ENCODE results near the gene ANKDD1B.

Gene ANKDD1B

DNA sequence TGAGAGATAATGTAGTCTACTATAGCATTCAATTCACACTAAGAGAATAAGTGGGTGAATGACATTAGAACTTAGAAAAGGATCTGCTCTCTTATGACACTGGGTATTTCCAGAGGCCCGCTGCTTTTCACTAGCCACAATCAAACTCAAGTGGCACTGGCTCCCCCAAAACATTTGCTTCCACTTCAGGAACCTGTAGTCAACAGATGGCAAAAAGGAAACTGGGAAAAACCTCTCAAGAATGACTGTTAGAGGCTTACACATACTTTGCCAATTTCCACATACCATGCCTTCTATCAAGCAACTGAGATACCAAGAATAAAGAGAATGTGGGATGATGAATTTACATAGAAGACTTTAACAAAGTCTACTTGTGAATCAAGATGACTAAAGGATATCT, 94.8 kb downstream of the ANKDD1B start:
- DNase-seq (ENCODE audit: low spot score): no peak

DNA sequence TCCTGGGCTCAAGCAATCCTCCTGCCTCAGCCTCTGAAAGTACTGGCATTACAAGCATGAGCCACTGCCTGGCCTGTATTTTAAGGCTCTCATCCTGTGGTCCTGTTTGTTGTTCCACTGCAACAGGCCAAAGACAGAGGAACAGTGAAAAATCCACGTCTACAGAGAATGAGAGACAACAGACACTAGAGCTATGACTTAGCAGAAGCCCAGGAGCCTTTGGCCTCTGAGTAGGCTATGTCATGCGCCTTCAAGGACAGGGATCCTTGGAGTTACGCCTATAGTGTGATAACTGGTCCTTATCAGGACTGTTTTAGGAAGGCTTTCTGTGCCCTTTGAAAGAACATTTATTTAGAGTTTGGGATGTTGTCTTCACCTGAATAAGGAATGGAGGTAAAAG, 95.5 kb downstream of the ANKDD1B start:
- DNase-seq (ENCODE audit: low spot score): no peak

DNA sequence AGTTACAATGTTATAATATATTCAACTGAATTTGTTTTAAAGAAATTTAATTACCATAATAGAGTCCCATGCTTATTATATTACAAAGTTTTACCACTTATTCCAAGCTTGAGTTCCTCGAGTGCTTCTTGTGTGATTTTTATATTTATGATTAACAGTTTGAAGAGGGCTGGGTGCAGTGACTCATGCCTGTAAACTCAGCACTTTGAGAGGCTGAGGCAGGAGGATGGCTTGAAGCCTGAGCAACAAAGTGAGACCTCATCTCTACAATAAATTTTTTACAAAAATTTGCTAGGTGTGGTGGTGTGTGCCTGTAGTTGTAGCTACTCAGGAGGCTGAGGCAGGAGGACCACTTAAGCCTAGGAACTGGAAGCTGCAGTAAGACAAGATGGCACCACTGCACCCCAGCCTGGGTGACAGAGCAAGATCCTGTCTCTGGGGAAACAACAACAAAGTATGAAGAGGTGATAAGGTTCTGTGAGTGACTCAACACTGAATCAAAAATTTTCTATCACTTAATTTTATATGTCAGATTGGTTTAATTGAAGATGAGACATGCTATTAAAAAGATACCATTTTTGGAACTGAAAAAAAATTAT, 96.8 kb downstream of the ANKDD1B start:
- DNase-seq (ENCODE audit: low spot score): no peak

DNA sequence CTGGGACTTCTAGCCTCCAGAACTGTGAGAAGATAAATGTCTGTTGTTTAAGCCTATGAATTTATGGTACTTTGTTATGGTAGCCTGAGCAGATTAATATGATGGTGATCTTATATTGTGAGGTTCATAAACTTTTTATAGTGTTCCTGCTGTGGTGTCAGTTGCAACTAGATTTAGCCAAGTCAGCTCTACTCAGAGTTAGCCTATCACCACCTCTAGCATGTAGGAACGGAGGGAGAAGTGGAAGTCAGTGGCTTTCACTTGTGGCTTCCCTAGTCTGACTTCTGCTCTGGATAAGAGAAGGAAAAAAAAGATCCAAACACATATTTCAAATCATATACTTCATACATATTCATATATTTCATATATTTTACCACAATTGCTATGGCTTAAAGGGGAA, 99.4 kb downstream of the ANKDD1B start:
- no peak for DNase-seq (ENCODE audit: low spot score)

DNA sequence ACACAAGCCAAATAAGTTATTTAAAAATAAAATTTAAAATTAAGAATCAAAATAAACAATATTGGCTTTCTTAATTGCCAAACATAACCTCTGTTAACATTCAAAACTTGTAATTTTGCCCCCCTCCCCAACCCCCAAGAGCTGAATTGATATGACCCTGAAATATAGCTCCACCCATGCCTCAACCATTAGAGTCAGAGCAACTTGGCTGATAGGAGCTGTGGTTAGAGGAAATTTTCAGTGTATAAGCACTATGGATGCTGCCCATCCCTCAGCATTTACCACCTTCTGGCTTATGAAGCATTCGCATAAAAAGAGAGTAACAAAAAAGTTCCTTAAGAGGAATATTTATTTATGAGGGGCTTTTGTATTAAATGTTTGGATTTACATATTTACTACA, 99.9 kb downstream of the ANKDD1B start:
- no peak for DNase-seq (ENCODE audit: low spot score)

DNA sequence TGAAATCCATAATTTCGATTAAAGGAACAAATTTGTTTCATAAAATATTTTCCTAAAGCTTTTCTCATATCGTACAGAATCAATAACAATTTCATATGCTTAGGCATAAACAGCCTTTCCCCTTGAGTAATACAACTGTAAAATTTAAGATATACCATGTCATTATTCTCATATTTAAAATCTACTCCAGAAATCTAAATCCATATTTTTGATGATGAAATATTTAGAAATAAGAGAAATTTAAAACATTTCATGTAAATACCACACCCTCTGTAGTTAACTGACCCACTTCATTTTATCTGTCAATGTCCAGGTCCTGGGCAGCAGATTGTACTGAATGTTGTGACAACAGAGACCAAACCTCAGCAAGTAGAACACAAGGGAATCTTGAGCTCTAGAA, 100.8 kb downstream of the ANKDD1B start:
- DNase-seq (ENCODE audit: low spot score): no peak

DNA sequence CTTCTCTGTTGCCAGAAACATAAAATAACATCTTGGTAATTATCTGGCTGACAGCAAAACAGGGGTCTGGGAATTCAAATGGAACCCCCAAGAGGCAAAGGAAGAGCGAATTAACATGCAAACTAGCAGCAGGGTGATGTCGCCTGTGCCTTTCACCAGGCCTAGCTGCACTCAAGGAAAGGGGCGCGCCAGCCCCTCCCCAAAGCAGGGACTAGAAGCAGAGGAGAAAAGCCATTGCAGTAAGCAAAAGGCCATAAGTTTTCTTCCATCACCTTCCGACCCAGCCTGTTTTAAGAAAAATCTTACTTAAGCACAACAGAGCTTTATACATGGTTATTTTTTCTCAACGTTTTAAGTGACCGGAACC, 105.4 kb downstream of the ANKDD1B start:
- DNase-seq (ENCODE audit: low spot score): no peak

DNA sequence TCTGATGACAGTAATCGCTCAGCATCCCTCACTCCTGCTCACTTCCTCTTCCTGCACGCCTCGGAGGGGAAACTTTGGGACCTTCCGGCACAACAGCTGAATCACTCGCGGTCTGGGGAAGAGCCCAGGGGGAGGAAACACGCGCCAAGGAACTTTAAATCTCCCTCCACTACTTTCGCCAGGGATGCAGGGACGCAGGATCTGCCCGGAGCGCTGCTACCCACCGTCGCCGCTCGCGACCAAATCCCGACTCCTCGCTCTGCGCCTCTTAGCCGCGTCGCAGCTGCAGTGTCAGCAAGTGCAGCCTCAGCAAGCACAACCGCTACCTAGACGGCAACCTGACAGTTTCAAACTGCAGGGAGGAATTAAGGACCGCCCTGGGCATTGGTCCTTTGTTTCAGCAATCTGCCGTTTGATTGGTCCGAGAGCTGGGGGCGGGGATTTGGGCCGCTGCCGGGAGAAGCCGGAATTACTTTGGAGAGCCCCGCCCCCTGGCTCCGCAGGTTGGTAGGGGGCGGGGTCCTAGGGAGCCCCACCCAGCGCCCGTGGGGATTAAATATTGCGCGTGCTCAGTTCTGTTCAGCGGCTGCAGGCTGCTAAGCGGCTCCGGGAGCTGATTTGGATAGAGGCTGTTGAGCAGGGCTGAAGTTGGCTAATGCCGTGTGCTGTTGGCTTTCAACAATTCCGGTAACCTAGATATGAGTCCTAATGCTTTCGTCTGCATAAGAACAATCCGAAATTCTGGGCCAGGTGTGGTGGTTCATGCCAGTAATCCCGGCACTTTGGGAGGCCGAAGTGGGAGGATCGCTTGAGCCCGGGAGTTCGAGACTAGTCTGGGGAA, 106.0 kb downstream of the ANKDD1B start, which contains the start of gene POC5:
TSS of gene POC5 (minus strand) at position 356 of the 841 bp plus-strand sequence. CDS start 4,500 bp downstream, outside the sequence.
- DNase-seq (ENCODE audit: low spot score): peak; percentile 100

DNA sequence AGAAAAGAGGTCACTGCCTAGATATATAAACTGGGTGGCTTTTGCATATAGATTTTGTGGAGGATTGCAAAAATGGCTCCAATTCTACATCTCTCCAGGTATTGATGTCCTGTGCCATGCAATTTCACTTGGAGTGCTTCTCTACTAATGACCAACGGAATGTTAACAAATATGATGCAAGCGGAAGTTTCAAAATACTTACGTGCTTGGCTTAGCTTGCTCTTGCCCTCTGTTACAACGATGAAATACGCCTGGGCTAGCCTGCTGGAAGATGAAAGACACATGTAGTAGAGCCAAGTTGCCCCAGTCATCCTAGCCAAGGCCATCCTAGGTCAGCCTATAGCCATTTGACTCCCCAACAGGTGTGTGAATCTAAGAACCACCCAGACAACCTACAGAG, 109.6 kb downstream of the ANKDD1B start:
- no peak for DNase-seq (ENCODE audit: low spot score)
